ENCODE data around the gene PKIG. TPM values are rescaled to one million over a fixed set of nuclear protein-coding genes. Genes with fewer than 3 reads are reported as not detected.

PKIG gene
- total RNA-seq, 1 donor from 2014 or later: 8.4 TPM

DNA sequence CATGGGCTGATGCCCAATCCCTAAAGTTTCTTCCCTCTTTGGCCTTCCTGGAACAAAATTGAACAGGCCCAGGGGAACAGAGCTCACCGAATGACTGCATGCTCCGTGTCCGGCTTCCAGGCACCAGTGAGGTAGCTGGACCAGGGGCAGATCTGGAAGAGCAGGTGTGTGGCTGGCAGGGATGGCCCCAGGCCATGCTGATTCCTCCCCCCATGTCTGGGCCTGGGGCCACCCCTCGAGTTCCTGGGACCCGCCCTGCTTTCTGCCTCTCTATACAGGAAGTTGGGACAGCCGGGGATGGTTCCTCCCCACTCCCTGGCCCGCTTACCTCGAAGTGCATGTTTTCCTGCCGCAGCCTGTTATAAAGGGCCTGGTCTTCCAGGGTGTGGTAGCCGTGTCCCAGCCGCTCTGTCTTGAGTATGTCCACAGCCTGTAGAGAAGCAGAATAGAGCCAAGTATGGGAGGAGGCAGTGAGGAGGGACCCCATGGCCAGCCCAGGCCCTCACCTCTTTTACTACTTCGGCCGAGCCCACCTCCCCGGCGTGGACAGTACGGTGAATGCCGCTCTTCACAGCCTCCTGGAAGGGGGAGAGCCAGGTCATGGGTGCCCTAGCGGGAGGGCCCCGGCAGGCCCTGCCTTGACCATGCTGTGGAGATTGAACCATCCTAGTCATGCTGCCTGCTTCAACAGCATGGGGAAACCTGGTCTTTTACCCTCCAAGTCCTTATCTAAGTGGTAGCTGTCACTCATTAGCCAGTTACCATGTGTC is 40.3 kb downstream of the PKIG start:
- DNase-seq (ENCODE audit: low read depth) (no peak), FAIRE-seq (no peak)
- H3K27me3 ChIP-seq (ENCODE audit: control insufficient read depth, insufficient read depth, low read length): no peaks in the 10 kb centered on the region
- peaks cover 3% of the 10 kb centered on the region for H3K36me3 ChIP-seq (ENCODE audit: control insufficient read depth, insufficient read depth, low read length)
- H3K4me3 ChIP-seq (ENCODE audit: low read depth, low read length): no peak overlapping the region
- TF ChIP-seq, protein P1, sequence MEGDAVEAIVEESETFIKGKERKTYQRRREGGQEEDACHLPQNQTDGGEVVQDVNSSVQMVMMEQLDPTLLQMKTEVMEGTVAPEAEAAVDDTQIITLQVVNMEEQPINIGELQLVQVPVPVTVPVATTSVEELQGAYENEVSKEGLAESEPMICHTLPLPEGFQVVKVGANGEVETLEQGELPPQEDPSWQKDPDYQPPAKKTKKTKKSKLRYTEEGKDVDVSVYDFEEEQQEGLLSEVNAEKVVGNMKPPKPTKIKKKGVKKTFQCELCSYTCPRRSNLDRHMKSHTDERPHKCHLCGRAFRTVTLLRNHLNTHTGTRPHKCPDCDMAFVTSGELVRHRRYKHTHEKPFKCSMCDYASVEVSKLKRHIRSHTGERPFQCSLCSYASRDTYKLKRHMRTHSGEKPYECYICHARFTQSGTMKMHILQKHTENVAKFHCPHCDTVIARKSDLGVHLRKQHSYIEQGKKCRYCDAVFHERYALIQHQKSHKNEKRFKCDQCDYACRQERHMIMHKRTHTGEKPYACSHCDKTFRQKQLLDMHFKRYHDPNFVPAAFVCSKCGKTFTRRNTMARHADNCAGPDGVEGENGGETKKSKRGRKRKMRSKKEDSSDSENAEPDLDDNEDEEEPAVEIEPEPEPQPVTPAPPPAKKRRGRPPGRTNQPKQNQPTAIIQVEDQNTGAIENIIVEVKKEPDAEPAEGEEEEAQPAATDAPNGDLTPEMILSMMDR (IDR thresholded peaks at IDR 0.05; ENCODE audit: insufficient read depth, low read length, severe bottlenecking): no peak

DNA sequence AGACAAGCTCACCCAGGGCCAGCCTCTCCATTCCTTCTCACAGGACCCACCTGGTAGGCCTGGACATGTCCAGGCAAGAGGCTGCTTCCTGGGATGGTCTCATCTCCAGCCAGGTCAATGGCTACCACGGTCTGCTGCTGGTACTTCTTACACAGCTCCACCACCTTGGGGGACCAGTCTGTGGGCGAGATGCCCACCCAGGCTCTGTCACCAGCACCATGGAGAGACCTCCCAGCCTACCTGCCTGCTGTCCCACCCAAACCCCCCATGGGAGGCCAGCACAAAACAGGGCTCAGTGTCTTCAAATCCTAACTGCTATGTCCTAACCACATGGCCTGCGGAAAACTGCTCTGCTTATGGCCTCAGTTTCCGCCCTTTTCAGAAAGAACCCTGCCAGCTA is 41.8 kb downstream of the PKIG start:
- no peak for DNase-seq (ENCODE audit: low read depth)
- Histone ChIP-seq H3K36me3 (ENCODE audit: control insufficient read depth, insufficient read depth, low read length) (peaks cover 3% of the 10 kb centered on the region), H3K27me3 (ENCODE audit: control insufficient read depth, insufficient read depth, low read length) (no peaks in the 10 kb centered on the region), H3K4me3 (ENCODE audit: low read depth, low read length) (no peak overlapping the region)
- TF ChIP-seq, protein P1 (IDR thresholded peaks at IDR 0.05; ENCODE audit: insufficient read depth, low read length, severe bottlenecking): no peak
- FAIRE-seq: no peak

DNA sequence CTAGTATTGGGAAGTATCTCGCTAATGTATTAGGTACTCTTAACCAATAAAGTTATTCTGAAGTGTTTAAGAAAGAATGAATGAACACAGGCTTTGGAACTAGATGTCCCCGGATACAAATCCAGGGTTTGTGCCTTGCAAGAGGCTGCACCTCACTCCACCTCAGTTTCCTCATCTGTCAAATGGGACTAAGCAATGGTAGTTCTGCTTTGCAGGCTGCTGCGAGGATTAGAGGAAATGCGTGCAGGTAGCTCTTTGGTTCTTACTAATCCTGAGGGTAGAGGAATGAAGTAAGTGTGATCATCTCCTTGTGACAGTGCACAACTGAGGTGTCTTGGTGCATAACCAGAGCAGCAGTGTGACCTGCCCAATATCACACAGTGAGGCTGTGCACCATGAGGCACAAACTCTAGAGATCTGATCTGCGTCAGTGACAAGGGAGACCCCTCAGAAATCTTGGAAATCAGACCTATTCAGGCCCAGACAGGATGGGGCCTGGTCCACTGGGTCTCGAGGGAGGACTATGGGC is 42.4 kb downstream of the PKIG start:
- no peak overlapping the region for H3K4me3 ChIP-seq (ENCODE audit: low read depth, low read length)
- DNase-seq (ENCODE audit: low read depth): no peak
- H3K36me3 ChIP-seq (ENCODE audit: control insufficient read depth, insufficient read depth, low read length): peaks cover 3% of the 10 kb centered on the region
- TF ChIP-seq, protein P1 (IDR thresholded peaks at IDR 0.05; ENCODE audit: insufficient read depth, low read length, severe bottlenecking): no peak
- no peak for FAIRE-seq
- no peaks in the 10 kb centered on the region for H3K27me3 ChIP-seq (ENCODE audit: control insufficient read depth, insufficient read depth, low read length)

DNA sequence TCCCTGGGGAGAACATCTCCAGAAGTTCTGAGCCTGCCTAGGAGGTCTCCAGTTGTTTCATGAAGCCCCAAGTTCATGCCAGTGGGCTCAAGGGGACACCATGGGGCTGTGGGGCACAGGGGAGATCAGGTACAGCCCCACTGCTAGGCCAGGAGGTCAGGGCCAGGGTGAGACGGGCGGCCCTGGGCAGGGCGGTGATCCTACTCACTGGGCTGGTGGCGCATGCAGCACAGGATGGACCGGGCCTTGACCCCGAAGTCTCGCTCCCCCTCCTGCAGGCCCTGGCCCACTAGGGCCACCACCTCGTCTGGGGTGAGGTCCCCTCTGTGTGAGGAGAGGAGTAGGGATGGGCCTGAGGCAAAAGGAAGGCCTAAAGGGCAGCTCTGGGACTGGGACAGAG is 43.0 kb downstream of the PKIG start:
- peaks cover 3% of the 10 kb centered on the region for H3K36me3 ChIP-seq (ENCODE audit: control insufficient read depth, insufficient read depth, low read length)
- FAIRE-seq: no peak

DNA sequence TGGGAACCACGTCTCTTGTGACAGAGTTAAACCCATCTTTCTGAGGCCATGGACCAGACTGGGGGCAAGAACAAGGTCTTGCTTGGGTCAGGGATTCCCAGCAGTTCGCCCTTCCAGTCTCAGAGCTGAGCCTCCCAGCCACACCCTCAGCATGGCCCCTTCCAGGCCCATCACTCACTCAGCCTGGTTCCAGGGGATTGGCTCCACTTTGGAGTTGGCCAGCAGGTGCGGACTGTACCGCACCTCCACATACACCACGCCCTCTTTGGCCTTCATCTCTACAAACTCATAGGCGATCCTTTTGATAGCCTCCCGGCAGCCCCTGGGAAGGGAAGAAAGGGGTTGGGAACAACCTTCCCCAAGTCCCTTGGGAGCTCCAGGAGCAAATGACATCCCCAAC is 43.9 kb downstream of the PKIG start:
- peaks cover 3% of the 10 kb centered on the region for H3K36me3 ChIP-seq (ENCODE audit: control insufficient read depth, insufficient read depth, low read length)
- TF ChIP-seq, protein P1 (IDR thresholded peaks at IDR 0.05; ENCODE audit: insufficient read depth, low read length, severe bottlenecking): no peak
- no peak overlapping the region for H3K4me3 ChIP-seq (ENCODE audit: low read depth, low read length)
- FAIRE-seq (no peak), DNase-seq (ENCODE audit: low read depth) (no peak)
- no peaks in the 10 kb centered on the region for H3K27me3 ChIP-seq (ENCODE audit: control insufficient read depth, insufficient read depth, low read length)

More for the DNA sequence above, 43.0 kb downstream of the PKIG start:
- no peak for DNase-seq (ENCODE audit: low read depth)
- H3K4me3 ChIP-seq (ENCODE audit: low read depth, low read length): no peak overlapping the region
- no peaks in the 10 kb centered on the region for H3K27me3 ChIP-seq (ENCODE audit: control insufficient read depth, insufficient read depth, low read length)
- TF ChIP-seq, protein P1 (IDR thresholded peaks at IDR 0.05; ENCODE audit: insufficient read depth, low read length, severe bottlenecking): no peak

Measured in bronchial epithelial cell (primary cell).